ENCODE data around the gene UBL7.
"Not testable (repeated sequence)": the region's sequence is repeated elsewhere in the genome, so short reads cannot be mapped to it uniquely, and the experiment has no call there.

Gene UBL7

GRCh38 chr15:74461847-74462511, 1.0 kb upstream of the UBL7 start:
- no peak for DNase-seq

GRCh38 chr15:74460298-74460697, 662 bp downstream of the UBL7 start:
- peak in 1 of 5 donors; percentile 13 for DNase-seq

- not testable (repeated sequence) for DNase-seq
Measured at GRCh38 chr15:74459798-74460197, 1.2 kb downstream of the UBL7 start.

- no peak for DNase-seq
Measured at GRCh38 chr15:74458473-74458872, 2.5 kb downstream of the UBL7 start.

- DNase-seq: not testable (repeated sequence)
Measured at GRCh38 chr15:74457036-74457435, 3.9 kb downstream of the UBL7 start.

- DNase-seq: no peak
Measured at GRCh38 chr15:74454764-74455500, 6.0 kb downstream of the UBL7 start.

GRCh38 chr15:74453925-74454763, 6.8 kb downstream of the UBL7 start:
- DNase-seq: no peak

GRCh38 chr15:74451861-74452835, 8.8 kb downstream of the UBL7 start:
- no peak for DNase-seq

- no peak for DNase-seq
Measured at GRCh38 chr15:74451322-74451721, 9.6 kb downstream of the UBL7 start.

GRCh38 chr15:74449643-74450205, 11.2 kb downstream of the UBL7 start:
- DNase-seq: no peak

- DNase-seq: no peak
Measured at GRCh38 chr15:74449095-74449494, 11.9 kb downstream of the UBL7 start.

- DNase-seq: no peak
Measured at GRCh38 chr15:74445816-74446763, 14.9 kb downstream of the UBL7 start.

GRCh38 chr15:74444106-74445062, 16.6 kb downstream of the UBL7 start:
- no peak for DNase-seq

GRCh38 chr15:74443100-74443909, 17.7 kb downstream of the UBL7 start:
- DNase-seq: no peak

GRCh38 chr15:74442604-74443003, 18.4 kb downstream of the UBL7 start:
- DNase-seq: no peak

- no peak for DNase-seq
Measured at GRCh38 chr15:74442063-74442462, 18.9 kb downstream of the UBL7 start.

GRCh38 chr15:74441248-74441941, 19.6 kb downstream of the UBL7 start:
- DNase-seq: no peak
